ENCODE data around the gene SPTBN1.

SPTBN1 gene

DNA sequence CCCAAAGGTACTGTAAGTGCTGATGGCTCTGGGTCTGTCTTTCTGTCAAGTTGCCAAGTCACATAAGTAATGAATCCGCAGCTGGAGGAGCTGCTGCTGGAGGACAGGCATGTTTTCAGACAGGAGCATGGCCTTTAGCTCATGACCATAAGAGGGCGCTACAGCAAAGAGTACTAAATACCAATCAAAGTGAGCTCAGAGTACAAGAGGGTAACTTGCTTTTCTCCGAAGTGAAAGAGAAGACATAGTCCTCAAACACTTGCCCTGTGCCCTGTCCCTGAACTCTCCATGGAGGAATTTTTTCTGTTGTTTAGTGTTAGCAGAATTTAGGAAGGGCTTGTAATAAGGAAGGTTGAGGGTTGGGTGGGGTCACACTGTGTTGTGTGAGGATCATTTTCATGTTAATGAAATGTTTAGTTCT, 209.3 kb downstream of the SPTBN1 start:
- Histone ChIP-seq H3K79me2 (ENCODE audit: insufficient read depth, low read length) (no peaks in the 10 kb centered on the region), H3K27me3 (ENCODE audit: insufficient read depth, low read length, poor library complexity) (no peaks in the 10 kb centered on the region), H3K4me3 (ENCODE audit: low read depth in 1 of 2, low read length in 2 of 2) (no peak overlapping the region), H3K4me2 (ENCODE audit: insufficient read depth, low read length) (no peak overlapping the region), H3K27ac (ENCODE audit: low read length) (no peak overlapping the region), H4K20me1 (ENCODE audit: insufficient read depth, low read length) (no peaks in the 10 kb centered on the region), H3K4me1 (ENCODE audit: insufficient read depth, low read length) (no peaks in the 10 kb centered on the region), H3K9me3 (ENCODE audit: insufficient read depth, low read length, severe bottlenecking) (no peaks in the 10 kb centered on the region), H2AFZ (ENCODE audit: low read depth, low read length) (no peak overlapping the region), H3K36me3 (ENCODE audit: insufficient read depth, low read length) (peaks cover 85% of the 10 kb centered on the region), H3K9ac (ENCODE audit: low read depth, low read length) (no peak overlapping the region)
- DNase-seq = peak; percentile 42
- TF ChIP-seq EZH2 (IDR thresholded peaks at IDR 0.05; ENCODE audit: borderline replicate concordance, low read depth, low read length, severe bottlenecking) = no peak
- TF ChIP-seq, protein P1, sequence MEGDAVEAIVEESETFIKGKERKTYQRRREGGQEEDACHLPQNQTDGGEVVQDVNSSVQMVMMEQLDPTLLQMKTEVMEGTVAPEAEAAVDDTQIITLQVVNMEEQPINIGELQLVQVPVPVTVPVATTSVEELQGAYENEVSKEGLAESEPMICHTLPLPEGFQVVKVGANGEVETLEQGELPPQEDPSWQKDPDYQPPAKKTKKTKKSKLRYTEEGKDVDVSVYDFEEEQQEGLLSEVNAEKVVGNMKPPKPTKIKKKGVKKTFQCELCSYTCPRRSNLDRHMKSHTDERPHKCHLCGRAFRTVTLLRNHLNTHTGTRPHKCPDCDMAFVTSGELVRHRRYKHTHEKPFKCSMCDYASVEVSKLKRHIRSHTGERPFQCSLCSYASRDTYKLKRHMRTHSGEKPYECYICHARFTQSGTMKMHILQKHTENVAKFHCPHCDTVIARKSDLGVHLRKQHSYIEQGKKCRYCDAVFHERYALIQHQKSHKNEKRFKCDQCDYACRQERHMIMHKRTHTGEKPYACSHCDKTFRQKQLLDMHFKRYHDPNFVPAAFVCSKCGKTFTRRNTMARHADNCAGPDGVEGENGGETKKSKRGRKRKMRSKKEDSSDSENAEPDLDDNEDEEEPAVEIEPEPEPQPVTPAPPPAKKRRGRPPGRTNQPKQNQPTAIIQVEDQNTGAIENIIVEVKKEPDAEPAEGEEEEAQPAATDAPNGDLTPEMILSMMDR (IDR thresholded peaks at IDR 0.05; ENCODE audit: borderline replicate concordance, extremely low read depth, low read length, poor library complexity, severe bottlenecking) = peak; percentile 71
- ATAC-seq (ENCODE audit: insufficient read depth, low read depth) = peak; percentile 71

DNA sequence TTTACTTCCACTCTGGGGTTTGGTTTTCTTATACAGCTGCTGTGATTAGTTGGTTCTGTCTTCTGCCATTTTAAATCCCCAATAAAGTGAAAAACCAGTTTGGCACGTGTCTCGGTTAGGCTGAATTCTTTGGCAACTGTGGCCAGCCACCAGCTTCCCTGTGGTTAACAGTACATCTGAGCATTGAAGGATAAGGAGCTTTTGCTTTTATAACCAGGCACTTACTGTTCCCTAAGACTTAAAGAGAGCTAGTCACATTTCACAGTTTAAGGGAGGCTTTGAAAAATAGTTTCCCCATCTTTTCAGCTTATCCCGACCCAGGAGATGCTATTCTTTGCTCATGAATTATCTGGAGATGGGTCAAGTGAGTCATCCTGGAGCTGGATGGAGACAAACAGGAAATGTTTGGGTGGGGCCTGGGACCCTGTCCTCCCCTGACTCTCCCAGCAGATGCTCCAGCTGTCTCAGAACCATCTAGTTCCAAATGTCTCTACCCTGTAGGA, 210.1 kb downstream of the SPTBN1 start:
- Histone ChIP-seq H3K4me2 (ENCODE audit: insufficient read depth, low read length) (no peak overlapping the region), H3K4me1 (ENCODE audit: insufficient read depth, low read length) (no peaks in the 10 kb centered on the region), H3K9ac (ENCODE audit: low read depth, low read length) (no peak overlapping the region), H3K4me3 (ENCODE audit: low read depth in 1 of 2, low read length in 2 of 2) (no peak overlapping the region), H3K36me3 (ENCODE audit: insufficient read depth, low read length) (peaks cover 80% of the 10 kb centered on the region), H2AFZ (ENCODE audit: low read depth, low read length) (no peak overlapping the region), H3K27ac (ENCODE audit: low read length) (no peak overlapping the region), H3K9me3 (ENCODE audit: insufficient read depth, low read length, severe bottlenecking) (no peaks in the 10 kb centered on the region), H4K20me1 (ENCODE audit: insufficient read depth, low read length) (no peaks in the 10 kb centered on the region), H3K79me2 (ENCODE audit: insufficient read depth, low read length) (no peaks in the 10 kb centered on the region), H3K27me3 (ENCODE audit: insufficient read depth, low read length, poor library complexity) (no peaks in the 10 kb centered on the region)
- DNase-seq (no peak), ATAC-seq (ENCODE audit: insufficient read depth, low read depth) (no peak)
- TF ChIP-seq, protein P1 (IDR thresholded peaks at IDR 0.05; ENCODE audit: borderline replicate concordance, extremely low read depth, low read length, poor library complexity, severe bottlenecking) = no peak
- TF ChIP-seq EZH2 (IDR thresholded peaks at IDR 0.05; ENCODE audit: borderline replicate concordance, low read depth, low read length, severe bottlenecking) = no peak

DNA sequence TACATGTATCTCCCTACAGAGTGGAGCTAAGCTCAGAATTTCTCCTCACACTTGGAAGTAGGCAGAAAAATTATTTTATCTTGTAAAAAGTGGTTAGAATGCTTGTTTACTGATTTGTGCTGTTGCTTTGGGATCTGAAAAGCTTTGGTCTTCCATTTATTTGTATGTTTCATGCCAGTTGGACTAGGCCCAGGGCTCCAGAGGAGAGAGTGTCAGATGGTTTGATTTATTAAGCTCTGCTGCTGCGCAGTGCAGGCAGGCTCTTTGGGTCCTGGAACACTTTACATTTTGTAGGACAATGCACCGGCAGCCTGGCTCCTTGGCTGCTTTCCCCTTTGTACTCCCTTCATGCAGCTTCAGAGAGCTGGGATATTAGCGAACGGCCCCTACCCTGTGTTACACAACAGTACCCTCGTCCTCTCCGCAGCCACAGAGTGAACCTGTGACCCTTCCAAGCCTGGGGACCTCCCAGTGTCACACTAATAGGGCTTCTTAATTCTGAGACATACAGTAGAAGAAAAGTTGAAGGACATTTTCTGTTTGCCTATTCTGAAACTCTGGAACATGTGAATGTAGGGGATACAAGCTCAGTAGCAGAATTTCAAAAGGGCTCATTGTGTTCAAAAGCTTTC, 210.6 kb downstream of the SPTBN1 start:
- H3K27me3 ChIP-seq (ENCODE audit: insufficient read depth, low read length, poor library complexity) = no peaks in the 10 kb centered on the region
- peaks cover 75% of the 10 kb centered on the region for H3K36me3 ChIP-seq (ENCODE audit: insufficient read depth, low read length)
- DNase-seq = no peak
- H3K9me3 ChIP-seq (ENCODE audit: insufficient read depth, low read length, severe bottlenecking) = no peaks in the 10 kb centered on the region
- ATAC-seq (ENCODE audit: insufficient read depth, low read depth) = no peak
- H3K9ac ChIP-seq (ENCODE audit: low read depth, low read length) = no peak overlapping the region
- TF ChIP-seq, protein P1 (IDR thresholded peaks at IDR 0.05; ENCODE audit: borderline replicate concordance, extremely low read depth, low read length, poor library complexity, severe bottlenecking) = no peak
- TF ChIP-seq EZH2 (IDR thresholded peaks at IDR 0.05; ENCODE audit: borderline replicate concordance, low read depth, low read length, severe bottlenecking) = no peak
- no peak overlapping the region for H3K4me2 ChIP-seq (ENCODE audit: insufficient read depth, low read length)
- no peaks in the 10 kb centered on the region for H3K4me1 ChIP-seq (ENCODE audit: insufficient read depth, low read length)
- H2AFZ ChIP-seq (ENCODE audit: low read depth, low read length) = no peak overlapping the region
- no peaks in the 10 kb centered on the region for H4K20me1 ChIP-seq (ENCODE audit: insufficient read depth, low read length)
- no peaks in the 10 kb centered on the region for H3K79me2 ChIP-seq (ENCODE audit: insufficient read depth, low read length)
- H3K4me3 ChIP-seq (ENCODE audit: low read depth in 1 of 2, low read length in 2 of 2) = no peak overlapping the region
- H3K27ac ChIP-seq (ENCODE audit: low read length) = no peak overlapping the region

Measured in DND-41 (cell line).